Measurements from ENCODE around the gene AFF3. TPM values are rescaled to one million over a fixed set of nuclear protein-coding genes. Genes with fewer than 3 reads are reported as not detected.

AFF3 gene
- total and polyA plus RNA-seq, 2 donors (not counting 3 experiments of a cell fraction or from before 2014, with no cell fraction given): 0.06 to 0.07 TPM

DNA sequence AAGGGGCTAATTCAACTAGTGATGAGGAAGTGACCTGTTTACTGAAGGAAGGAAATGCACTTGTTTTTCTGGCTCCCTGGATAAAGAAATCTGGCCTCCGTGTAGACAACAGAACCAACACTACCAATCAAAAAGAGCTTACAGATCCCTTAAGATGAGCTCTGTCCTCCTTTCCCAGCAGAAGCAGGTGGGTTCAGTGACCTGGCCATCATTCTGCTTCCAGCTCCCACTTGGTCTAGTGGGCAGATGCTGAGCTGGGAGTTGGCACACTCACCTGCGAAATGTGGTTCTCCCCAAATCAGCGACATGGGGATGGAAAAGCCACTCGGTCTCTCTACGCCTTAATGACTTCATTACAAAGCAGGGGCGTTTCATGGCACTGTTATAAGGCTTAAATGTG lies 132.6 kb downstream of the AFF3 start:
- dilution Hi-C loops (cut with MboI; ENCODE audit: extremely low pct_ligation_motif_present, low sequenced_read_pairs) (no loop called here), intact Hi-C loops (cut with micrococcal nuclease) (no loop called here)
- no peaks in the 10 kb centered on the region for H3K9me1 ChIP-seq (replicated peaks; ENCODE audit: control insufficient read depth, extremely low read depth, insufficient read depth, low read length)
- H2AFZ ChIP-seq (ENCODE audit: low read depth, low read length): peak overlapping the region; percentile 6
- CTCF ChIA-PET: interaction anchor here (0.9 to 2.6 kb wide), 3 partner anchors 168 to 253 kb away, joined by 3 to 21 read pairs (median 4); no protein-coding TSS in a partner anchor
- H3K27ac ChIP-seq (ENCODE audit: insufficient read depth, low read depth, low read length): no peak overlapping the region
- no peaks in the 10 kb centered on the region for H3K36me3 ChIP-seq (ENCODE audit: control insufficient read depth in 2 of 2, extremely low read depth in 1 of 2, insufficient read depth in 2 of 2, low read length in 2 of 2)
- peaks cover 3% of the 10 kb centered on the region for H3K4me1 ChIP-seq (ENCODE audit: control insufficient read depth, extremely low read depth, insufficient read depth, low read length)
- H3K27me3 ChIP-seq (ENCODE audit: control insufficient read depth in 2 of 2, insufficient read depth in 2 of 2, low read length in 2 of 2): peaks cover 0 to 1% of the 10 kb centered on the region in 2 experiments
- peak overlapping the region; percentile 41 for H3K4me2 ChIP-seq (ENCODE audit: insufficient read depth, low read length)
- DNase-seq (ENCODE audit: low read depth, low spot score) (no peak), FAIRE-seq (no peak)
- H4K20me1 ChIP-seq (replicated peaks; ENCODE audit: control insufficient read depth, extremely low read depth, insufficient read depth, low read length): no peaks in the 10 kb centered on the region
- BruUV-seq (replicated peaks): no TSS peak
- TF ChIP-seq MYC (IDR thresholded peaks at IDR 0.05; ENCODE audit: low read depth, low read length) (no peak), FOS (IDR thresholded peaks at IDR 0.05; ENCODE audit: borderline replicate concordance, insufficient read depth, low read length) (no peak), EZH2 (IDR thresholded peaks at IDR 0.05; ENCODE audit: borderline replicate concordance, low read depth, low read length, severe bottlenecking) (no peak), JUN (IDR thresholded peaks at IDR 0.05; ENCODE audit: borderline replicate concordance, insufficient read depth, insufficient read length, low read depth) (no peak), MAX (IDR thresholded peaks at IDR 0.05; ENCODE audit: insufficient read depth, insufficient read length) (no peak), POLR2A (IDR thresholded peaks at IDR 0.05; ENCODE audit: low read depth, low read length) (no peak), GATA2 (IDR thresholded peaks at IDR 0.05; ENCODE audit: insufficient read depth, insufficient read length, low read depth, low read length) (no peak), POLR2AphosphoS5 (IDR thresholded peaks at IDR 0.05; ENCODE audit: insufficient read depth, low read depth, low read length) (no peak)
- TF ChIP-seq, protein P1, sequence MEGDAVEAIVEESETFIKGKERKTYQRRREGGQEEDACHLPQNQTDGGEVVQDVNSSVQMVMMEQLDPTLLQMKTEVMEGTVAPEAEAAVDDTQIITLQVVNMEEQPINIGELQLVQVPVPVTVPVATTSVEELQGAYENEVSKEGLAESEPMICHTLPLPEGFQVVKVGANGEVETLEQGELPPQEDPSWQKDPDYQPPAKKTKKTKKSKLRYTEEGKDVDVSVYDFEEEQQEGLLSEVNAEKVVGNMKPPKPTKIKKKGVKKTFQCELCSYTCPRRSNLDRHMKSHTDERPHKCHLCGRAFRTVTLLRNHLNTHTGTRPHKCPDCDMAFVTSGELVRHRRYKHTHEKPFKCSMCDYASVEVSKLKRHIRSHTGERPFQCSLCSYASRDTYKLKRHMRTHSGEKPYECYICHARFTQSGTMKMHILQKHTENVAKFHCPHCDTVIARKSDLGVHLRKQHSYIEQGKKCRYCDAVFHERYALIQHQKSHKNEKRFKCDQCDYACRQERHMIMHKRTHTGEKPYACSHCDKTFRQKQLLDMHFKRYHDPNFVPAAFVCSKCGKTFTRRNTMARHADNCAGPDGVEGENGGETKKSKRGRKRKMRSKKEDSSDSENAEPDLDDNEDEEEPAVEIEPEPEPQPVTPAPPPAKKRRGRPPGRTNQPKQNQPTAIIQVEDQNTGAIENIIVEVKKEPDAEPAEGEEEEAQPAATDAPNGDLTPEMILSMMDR (IDR thresholded peaks at IDR 0.05; ENCODE audit: extremely low read depth in 1 of 2, insufficient read depth in 1 of 2, low read depth in 1 of 2, low read length in 2 of 2): no peak
- no peaks in the 10 kb centered on the region for H3K9me3 ChIP-seq (replicated peaks; ENCODE audit: control insufficient read depth, insufficient read depth, low read length)
- no peaks in the 10 kb centered on the region for H3K79me2 ChIP-seq (ENCODE audit: control insufficient read depth, insufficient read depth, low read length)
- H3K9ac ChIP-seq (replicated peaks; ENCODE audit: extremely low read depth, insufficient read depth, low read length): no peak overlapping the region
- H3K4me3 ChIP-seq (replicated peaks in 1 of 3; ENCODE audit: insufficient read depth in 1 of 3, low read depth in 1 of 3, low read length in 3 of 3): no peak overlapping the region
- POLR2A ChIA-PET: no interaction called here
